GM12874 (cell line): ENCODE results near the gene ACVR1B.

Experiments
- CTCF ChIP-seq: IDR thresholded peaks from 2 replicates; pipeline ENCODE4 v1.5.1; 2011; ENCODE audit warnings: low read depth, mild to moderate bottlenecking, control low read depth, low read length, moderate library complexity; ENCODE audit not compliant: insufficient read depth

The ACVR1B gene

GRCh38 chr12:52038447-52038846, 86.9 kb downstream of the ACVR1B start:
- TF ChIP-seq CTCF, result no peak

GRCh38 chr12:52041035-52041434, 89.5 kb downstream of the ACVR1B start:
- no peak for TF ChIP-seq CTCF

- peak; percentile 41; the same call in 1 of the 2 replicates for TF ChIP-seq CTCF
These were observed 90.2 kb downstream of the ACVR1B start for GRCh38 chr12:52041695-52042123.

DNA sequence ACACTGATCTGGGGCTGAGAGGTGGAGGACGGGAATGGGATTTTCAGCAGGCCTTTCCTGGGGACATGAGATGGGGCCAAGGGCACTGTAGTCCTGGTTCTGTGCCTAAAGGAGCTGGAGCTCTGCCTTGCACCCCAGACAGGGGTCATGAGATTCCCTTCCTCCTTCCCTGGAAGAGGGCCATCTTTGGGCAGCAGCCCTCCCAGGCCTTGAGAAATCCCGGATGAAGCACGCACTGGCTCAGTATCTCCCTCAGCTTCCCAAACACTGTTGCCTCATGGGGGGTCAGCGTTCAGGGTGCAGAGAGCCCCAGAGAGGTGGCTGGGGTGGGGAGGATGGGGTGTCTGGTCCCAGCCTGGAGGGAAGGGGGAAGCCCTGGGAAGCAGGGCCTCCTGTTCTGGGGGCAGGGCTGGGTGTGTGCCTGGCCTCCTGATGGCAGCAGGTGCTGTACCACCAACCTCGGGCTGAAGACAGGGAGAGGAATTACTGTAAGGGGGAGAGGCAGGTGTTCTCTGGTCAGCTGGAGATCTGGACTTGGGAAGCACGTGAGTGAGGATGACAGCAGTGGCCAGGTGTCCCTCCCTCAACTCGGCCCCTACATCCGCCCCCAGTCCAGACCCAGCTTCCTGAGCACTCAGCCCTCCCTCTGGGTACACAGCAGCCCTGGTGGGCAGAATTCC, 91.3 kb downstream of the ACVR1B start:
- no peak for TF ChIP-seq CTCF

GRCh38 chr12:52043386-52044212, 92.1 kb downstream of the ACVR1B start:
- TF ChIP-seq CTCF, result no peak

GRCh38 chr12:52044292-52044983, 92.9 kb downstream of the ACVR1B start:
- no peak for TF ChIP-seq CTCF

- TF ChIP-seq CTCF, result no peak
These were observed 94.3 kb downstream of the ACVR1B start for GRCh38 chr12:52045794-52046199.
